ENCODE data around the gene ASB5. TPM values are rescaled to one million over a fixed set of nuclear protein-coding genes. Genes with fewer than 3 reads are reported as not detected.
"Not testable (repeated sequence)": the region's sequence is repeated elsewhere in the genome, so short reads cannot be mapped to it uniquely, and the experiment has no call there.

The ASB5 gene
- total RNA-seq, 1 donor from 2014 or later: not detected

DNA sequence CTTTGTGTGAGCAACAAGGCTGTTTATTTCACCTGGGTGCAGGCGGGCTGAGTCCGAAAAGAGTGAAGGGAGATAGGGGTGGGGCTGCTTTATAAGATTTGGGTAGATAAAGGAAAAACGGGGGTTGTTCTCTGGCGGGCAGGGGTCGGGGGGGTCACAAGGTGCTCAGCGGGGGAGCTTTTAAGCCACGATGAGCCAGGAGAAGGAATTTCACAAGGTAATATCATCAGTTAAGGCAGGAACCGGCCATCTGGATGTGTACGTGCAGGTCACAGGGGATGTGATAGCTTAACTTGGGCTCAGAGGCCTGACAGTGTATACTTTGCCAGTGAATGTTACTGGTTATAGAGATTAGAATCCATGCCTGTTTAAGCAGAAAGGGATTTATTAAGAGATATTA, 31.0 kb upstream of the ASB5 start:
- DNase-seq (ENCODE audit: low read depth): no peak
- H3K27me3 ChIP-seq (ENCODE audit: control insufficient read depth, insufficient read depth, low read length): no peaks in the 10 kb centered on the region
- no peak for FAIRE-seq
- no peak overlapping the region for H3K4me3 ChIP-seq (ENCODE audit: low read depth, low read length)
- H3K36me3 ChIP-seq (ENCODE audit: control insufficient read depth, insufficient read depth, low read length): no peaks in the 10 kb centered on the region
- TF ChIP-seq CTCF (IDR thresholded peaks at IDR 0.05; ENCODE audit: insufficient read depth, low read length, severe bottlenecking): no peak

DNA sequence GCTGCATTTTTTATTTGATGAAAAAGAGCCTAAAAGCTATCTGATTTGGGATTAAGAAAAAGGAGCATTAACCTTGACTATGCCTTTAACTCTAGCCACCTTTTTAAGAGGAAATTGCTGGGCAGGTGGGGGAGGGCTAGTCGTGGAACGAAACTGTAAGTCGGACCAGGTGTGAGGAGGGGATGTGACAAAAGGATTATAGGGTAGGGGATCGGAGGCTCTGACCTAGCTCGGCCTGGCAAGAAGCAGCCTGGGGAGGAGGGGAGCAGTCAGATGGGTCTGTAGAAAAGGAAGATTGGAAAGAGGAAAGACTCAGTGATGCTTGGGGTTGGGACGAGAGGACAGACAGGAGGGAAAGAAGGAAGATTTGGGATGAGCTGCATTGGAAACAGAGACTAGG, 29.6 kb upstream of the ASB5 start:
- FAIRE-seq: no peak
- Histone ChIP-seq H3K4me3 (ENCODE audit: low read depth, low read length) (no peak overlapping the region), H3K27me3 (ENCODE audit: control insufficient read depth, insufficient read depth, low read length) (no peaks in the 10 kb centered on the region), H3K36me3 (ENCODE audit: control insufficient read depth, insufficient read depth, low read length) (no peaks in the 10 kb centered on the region)
- DNase-seq (ENCODE audit: low read depth): no peak
- no peak for TF ChIP-seq CTCF (IDR thresholded peaks at IDR 0.05; ENCODE audit: insufficient read depth, low read length, severe bottlenecking)

- H3K36me3 ChIP-seq (ENCODE audit: control insufficient read depth, insufficient read depth, low read length); FAIRE-seq; H3K4me3 ChIP-seq (ENCODE audit: low read depth, low read length); H3K27me3 ChIP-seq (ENCODE audit: control insufficient read depth, insufficient read depth, low read length); DNase-seq (ENCODE audit: low read depth): not testable (repeated sequence)
Measured at GRCh38 chr4:176295907-176296306, 26.9 kb upstream of the ASB5 start.

GRCh38 chr4:176293660-176294059, 24.6 kb upstream of the ASB5 start:
- no peak for TF ChIP-seq CTCF (IDR thresholded peaks at IDR 0.05; ENCODE audit: insufficient read depth, low read length, severe bottlenecking)
- FAIRE-seq (no peak), DNase-seq (ENCODE audit: low read depth) (no peak)
- no peaks in the 10 kb centered on the region for H3K27me3 ChIP-seq (ENCODE audit: control insufficient read depth, insufficient read depth, low read length)
- no peaks in the 10 kb centered on the region for H3K36me3 ChIP-seq (ENCODE audit: control insufficient read depth, insufficient read depth, low read length)
- H3K4me3 ChIP-seq (ENCODE audit: low read depth, low read length): no peak overlapping the region

GRCh38 chr4:176292920-176293319, 23.9 kb upstream of the ASB5 start:
- no peak for FAIRE-seq
- no peak for TF ChIP-seq CTCF (IDR thresholded peaks at IDR 0.05; ENCODE audit: insufficient read depth, low read length, severe bottlenecking)

GRCh38 chr4:176291748-176292147, 22.7 kb upstream of the ASB5 start:
- Histone ChIP-seq H3K27me3 (ENCODE audit: control insufficient read depth, insufficient read depth, low read length) (no peaks in the 10 kb centered on the region), H3K36me3 (ENCODE audit: control insufficient read depth, insufficient read depth, low read length) (no peaks in the 10 kb centered on the region), H3K4me3 (ENCODE audit: low read depth, low read length) (no peak overlapping the region)
- FAIRE-seq (no peak), DNase-seq (ENCODE audit: low read depth) (no peak)
- TF ChIP-seq CTCF (IDR thresholded peaks at IDR 0.05; ENCODE audit: insufficient read depth, low read length, severe bottlenecking): no peak

More at GRCh38 chr4:176292920-176293319, 23.9 kb upstream of the ASB5 start:
- Histone ChIP-seq H3K4me3 (ENCODE audit: low read depth, low read length) (no peak overlapping the region), H3K27me3 (ENCODE audit: control insufficient read depth, insufficient read depth, low read length) (no peaks in the 10 kb centered on the region), H3K36me3 (ENCODE audit: control insufficient read depth, insufficient read depth, low read length) (no peaks in the 10 kb centered on the region)
- DNase-seq (ENCODE audit: low read depth): no peak
